Pancreas (tissue), 10 donors: ENCODE data around the gene SFRP5. TPM values are rescaled to one million over a fixed set of nuclear protein-coding genes. Genes with fewer than 3 reads are reported as not detected.
A peak's percentile ranks its signal among the peaks of the same experiment; 100 is the strongest.

ENCODE experiments used
- ATAC-seq, 4 donors: fragments of 200-7000 bp; cut with Tn5 transposase; one replicate each; pipeline versions ENCODE4 v1.8.0 to v1.9.1; 2020; ENCODE audit warnings: mild to moderate bottlenecking in 4 of 4, moderate library complexity in 4 of 4
- DNase-seq, 6 donors: peaks; one replicate each; pipeline ENCODE4 v3.0.0-alpha.2; 2020
- FAIRE-seq: peaks from 2 replicates; lab custom pipeline; 2012; peaks lifted over from hg19 to GRCh38; lab: Jason Lieb, UNC
- H3K27ac ChIP-seq, 4 donors: fragments of 200-600 bp; sonication (generic); 1 replicate in 3 of 4; 2 replicates in 1 of 4; pipeline versions ENCODE4 v1.5.0 to v1.8.0; 2020
- H3K27me3 ChIP-seq, 4 donors: fragments of 200-600 bp; one replicate each; pipeline ENCODE4 v1.8.0; 2021
- H3K36me3 ChIP-seq, 3 donors: fragments of 200-600 bp; sonication (generic) in 1 of 3; one replicate each; pipeline versions ENCODE4 v1.5.0 to v1.8.0; 2020 to 2021
- H3K4me1 ChIP-seq, 3 donors: fragments of 200-600 bp; one replicate each; pipeline ENCODE4 v1.8.0; 2021
- H3K4me3 ChIP-seq, 4 donors: fragments of 200-600 bp; sonication (generic) in 2 of 4; one replicate each; pipeline versions ENCODE4 v1.5.0 to v1.8.0; 2020 to 2021
- H3K9me3 ChIP-seq, 4 donors: fragments of 200-600 bp; one replicate each; pipeline ENCODE4 v1.8.0; 2021
- WGBS, 2 donors: extraction: QIAGEN DNeasy Blood & Tissue Kit; methylation state at CpG; one replicate each; pipeline ENCODE4 v1.1.7; 2013; 5-methylcytosine and 5-hydroxymethylcytosine counted together
- intact Hi-C, 3 donors: fragments of 100-400 bp; cut with DNase I; formaldehyde crosslinking; loops; one replicate each; pipeline versions ENCODE4 v1.11.1 to v1.14.2; 2022
- polyA plus RNA-seq, 2 donors: library from polyadenylated mRNA; stranded (reverse); fragments of 200-250 nt; gene quantifications; one replicate each; pipeline ENCODE4 v1.2.3, GENCODE V29; 2013
- total RNA-seq, 6 donors: library from RNA; stranded (reverse); fragmentation: NEBNext Ultra II Directional in 4 of 6; extraction: Animal tissue kit (Norgen Biotek cat#: 25700) in 4 of 6; gene quantifications; one replicate each; pipeline versions ENCODE4 v1.2.1 to v1.2.4, GENCODE V29; 2021 to 2023
- TF ChIP-seq, protein P1 (sequence below), 4 donors: fragments of 200-600 bp; sonication (generic) in 3 of 4; IDR thresholded peaks; one replicate each; pipeline versions ENCODE4 v1.5.0 to v1.8.0; 2021; ENCODE audit warnings: antibody characterized with exemption in 4 of 4
- donor health status: healthy with polysubstance abuse.
- donor health status: DM: no; HTN: no; CAD: no; lungs with moderate emphysema.
- donor health status: DM: no; HTN: no; CAD: no.
- donor health status: control.
- donor health status: control.
- donor health status: Bipolar disorder and iron deficiency.
- donor health status: DM: yes; HTN: yes; CAD: no.
- donor health status: DM: no; HTN: no; CAD: no.
- donor health status: DM: no; HTN: no; CAD: no.
- donor health status: DM: yes; HTN: yes; CAD: no.

Gene SFRP5
- total and polyA plus RNA-seq, 8 donors: 59.8 to 180 (median 78.5) TPM

DNA sequence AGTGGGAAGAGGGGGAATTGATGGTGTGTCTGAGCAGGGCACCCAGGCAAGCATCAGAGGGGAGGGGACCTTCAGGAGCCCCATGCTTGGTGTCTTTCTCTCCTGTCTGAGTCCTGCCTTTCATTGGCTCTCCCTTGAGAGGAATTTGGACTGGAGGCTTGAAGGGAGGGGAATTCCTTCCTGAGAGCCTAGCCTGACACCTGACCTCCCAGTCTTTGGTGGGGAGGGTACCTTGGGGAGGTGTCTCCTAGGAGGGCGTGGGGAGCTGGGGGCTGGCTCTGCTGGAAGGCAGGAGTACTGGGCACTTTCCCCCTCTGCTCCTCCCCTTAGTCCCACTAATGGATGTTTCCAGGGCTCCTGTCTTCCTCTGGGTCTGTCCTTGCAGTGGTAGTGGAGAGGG lies 1.3 kb upstream of the SFRP5 start:
- no peaks in the 10 kb centered on the region for H3K27me3 ChIP-seq
- WGBS, 2 donors: 50 to 60% methylated on average over 1 of the region's 1 CpG
- H3K27ac ChIP-seq: peak overlapping the region; percentile 32 to 75 (median 57)
- no peaks in the 10 kb centered on the region for H3K36me3 ChIP-seq
- intact Hi-C loops: no loop called here
- ATAC-seq: no peak
- no peaks in the 10 kb centered on the region for H3K9me3 ChIP-seq
- H3K4me3 ChIP-seq: peak overlapping the region in 1 of 4 donors; percentile 55
- FAIRE-seq: no peak
- H3K4me1 ChIP-seq: peaks cover 7 to 43% (median 20%) of the 10 kb centered on the region in 3 donors
- TF ChIP-seq, protein P1, sequence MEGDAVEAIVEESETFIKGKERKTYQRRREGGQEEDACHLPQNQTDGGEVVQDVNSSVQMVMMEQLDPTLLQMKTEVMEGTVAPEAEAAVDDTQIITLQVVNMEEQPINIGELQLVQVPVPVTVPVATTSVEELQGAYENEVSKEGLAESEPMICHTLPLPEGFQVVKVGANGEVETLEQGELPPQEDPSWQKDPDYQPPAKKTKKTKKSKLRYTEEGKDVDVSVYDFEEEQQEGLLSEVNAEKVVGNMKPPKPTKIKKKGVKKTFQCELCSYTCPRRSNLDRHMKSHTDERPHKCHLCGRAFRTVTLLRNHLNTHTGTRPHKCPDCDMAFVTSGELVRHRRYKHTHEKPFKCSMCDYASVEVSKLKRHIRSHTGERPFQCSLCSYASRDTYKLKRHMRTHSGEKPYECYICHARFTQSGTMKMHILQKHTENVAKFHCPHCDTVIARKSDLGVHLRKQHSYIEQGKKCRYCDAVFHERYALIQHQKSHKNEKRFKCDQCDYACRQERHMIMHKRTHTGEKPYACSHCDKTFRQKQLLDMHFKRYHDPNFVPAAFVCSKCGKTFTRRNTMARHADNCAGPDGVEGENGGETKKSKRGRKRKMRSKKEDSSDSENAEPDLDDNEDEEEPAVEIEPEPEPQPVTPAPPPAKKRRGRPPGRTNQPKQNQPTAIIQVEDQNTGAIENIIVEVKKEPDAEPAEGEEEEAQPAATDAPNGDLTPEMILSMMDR (IDR thresholded peaks at IDR 0.05): no peak
- DNase-seq: peak in 2 of 6 donors; percentile 33 to 50

DNA sequence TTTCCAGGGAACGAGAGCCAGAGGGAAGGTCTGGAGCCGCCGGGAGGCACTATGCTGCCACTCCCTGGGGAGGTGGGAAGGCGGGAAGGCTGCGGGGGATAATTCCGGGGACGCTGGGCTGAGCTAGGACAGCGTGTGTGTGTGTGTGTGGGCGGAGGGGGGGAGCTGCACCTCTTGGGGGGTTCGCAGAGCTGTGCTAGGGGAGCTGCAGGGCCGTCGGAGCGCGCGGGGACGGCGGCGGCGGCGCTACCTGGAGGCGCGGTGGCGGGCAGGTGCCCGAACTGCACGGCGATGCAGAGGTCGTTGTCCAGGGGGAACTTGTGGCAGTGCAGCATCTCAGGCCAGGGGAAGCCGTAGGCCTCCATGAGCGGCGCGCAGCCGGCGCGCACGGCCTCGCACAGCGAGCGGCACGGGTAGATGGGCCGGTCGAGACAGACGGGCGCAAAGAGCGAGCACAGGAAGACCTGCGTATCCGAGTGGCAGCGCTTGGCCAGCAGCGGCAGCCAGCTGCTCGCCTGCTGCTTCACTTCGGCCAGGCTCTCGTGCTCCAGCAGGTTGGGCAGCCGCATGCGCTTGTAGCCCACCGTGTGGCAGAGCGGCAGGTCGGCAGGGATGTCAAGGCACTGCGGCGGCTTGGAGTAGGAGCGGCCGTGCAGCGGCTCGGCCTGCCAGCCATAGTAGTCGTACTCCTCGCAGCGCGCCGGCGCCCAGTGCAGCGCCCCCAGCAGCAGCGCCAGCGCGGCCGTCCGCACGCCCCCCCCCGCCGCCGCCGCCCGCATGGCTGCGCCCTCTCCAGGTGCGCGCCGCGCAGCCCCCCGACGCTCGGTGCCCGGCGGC lies 526 bp downstream of the SFRP5 start:
- FAIRE-seq (no peak), ATAC-seq (peak; percentile 7 to 39 (median 22)), DNase-seq (peak in 5 of 6 donors; percentile 40 to 84 (median 57))

DNA sequence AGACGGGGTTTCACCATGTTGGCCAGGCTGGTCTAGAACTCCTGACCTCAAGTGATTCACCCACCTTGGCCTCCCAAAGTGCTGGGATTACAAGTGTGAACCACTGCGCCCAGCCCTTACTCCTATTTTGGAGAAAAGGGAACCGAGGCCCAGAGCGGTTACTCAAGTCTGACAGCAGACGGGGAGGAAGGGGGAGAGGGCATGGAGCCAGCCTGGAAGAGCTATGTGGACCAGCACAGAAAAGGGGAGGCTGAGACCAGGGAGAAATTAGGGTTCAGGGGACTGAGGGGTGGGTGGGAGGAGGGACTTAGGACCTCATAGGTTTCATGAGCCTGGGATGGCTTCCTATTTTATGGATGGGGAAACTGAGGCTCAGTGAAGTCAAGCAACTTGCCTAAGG lies 1.5 kb downstream of the SFRP5 start:
- Histone ChIP-seq H3K27me3 (no peaks in the 10 kb centered on the region), H3K9me3 (no peaks in the 10 kb centered on the region), H3K36me3 (no peaks in the 10 kb centered on the region), H3K4me1 (peaks cover 7 to 24% (median 13%) of the 10 kb centered on the region in 3 donors), H3K27ac (peak overlapping the region in 3 of 4 donors; percentile 28 to 75 (median 42)), H3K4me3 (peak overlapping the region; percentile 34 to 55 (median 54))
- DNase-seq (peak in 1 of 6 donors; percentile 29), ATAC-seq (no peak), FAIRE-seq (no peak)
- TF ChIP-seq, protein P1 (IDR thresholded peaks at IDR 0.05): no peak
- intact Hi-C loops: no loop called here
- 58 to 61% methylated on average over 5 of the region's 5 CpGs for WGBS, 2 donors

More for the DNA sequence above, 526 bp downstream of the SFRP5 start:
- H3K27me3 ChIP-seq: no peaks in the 10 kb centered on the region
- no peaks in the 10 kb centered on the region for H3K36me3 ChIP-seq
- H3K9me3 ChIP-seq: no peaks in the 10 kb centered on the region
- 3 to 11% methylated on average over 66 to 90 of the region's 90 CpGs for WGBS, 2 donors
- peaks cover 7 to 34% (median 18%) of the 10 kb centered on the region in 3 donors for H3K4me1 ChIP-seq
- H3K4me3 ChIP-seq: peak overlapping the region; percentile 34 to 55 (median 54)
- H3K27ac ChIP-seq: peak overlapping the region; percentile 18 to 75 (median 42)
- intact Hi-C loops: no loop called here
- TF ChIP-seq, protein P1 (IDR thresholded peaks at IDR 0.05): no peak

DNA sequence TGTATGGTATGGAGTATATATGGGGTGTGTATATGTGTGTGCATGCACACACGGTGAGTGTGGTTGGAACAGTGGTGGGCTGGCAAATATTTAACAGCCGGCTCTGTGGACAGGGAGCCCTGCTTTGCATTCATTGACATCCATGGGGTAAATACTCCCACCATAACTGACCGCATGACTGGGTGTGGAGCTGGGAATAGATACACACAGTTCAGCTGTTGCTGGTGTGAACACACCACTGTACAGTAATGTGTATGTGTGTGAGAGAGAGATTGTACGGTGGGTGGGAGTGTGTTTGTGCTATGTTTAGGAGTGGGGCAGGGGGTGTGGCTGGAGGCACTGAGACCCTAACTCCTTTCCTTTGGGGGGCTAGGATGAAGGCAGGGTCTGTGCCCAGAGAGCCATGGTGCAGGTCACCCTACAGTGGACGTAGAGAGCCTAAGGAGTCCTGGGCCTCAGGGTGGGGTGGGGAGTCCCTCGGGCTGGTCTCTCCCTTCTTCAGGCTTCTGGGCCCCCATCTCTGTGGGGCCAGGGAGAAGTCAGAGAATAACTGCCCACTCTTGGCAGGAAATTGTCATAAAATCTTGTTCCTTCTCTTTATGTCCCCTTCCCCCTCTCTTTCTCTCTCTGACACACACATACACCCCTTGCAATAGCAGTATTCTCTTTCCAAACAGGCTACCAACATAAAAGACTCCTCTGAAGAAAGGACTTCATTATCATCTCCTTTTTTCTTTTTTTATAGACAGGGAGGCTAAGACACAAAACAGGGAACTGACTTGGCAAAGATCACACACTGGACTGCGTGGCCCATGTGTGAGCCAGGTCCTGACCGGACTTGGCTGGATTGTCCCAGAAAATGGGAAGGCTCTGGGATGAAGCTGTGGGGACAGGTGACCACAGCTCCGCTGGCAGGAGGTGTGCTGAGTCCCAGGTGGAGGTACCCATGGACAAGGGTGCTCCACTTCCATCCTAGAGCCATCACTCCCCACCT lies 3.2 kb downstream of the SFRP5 start:
- Histone ChIP-seq H3K27me3 (no peaks in the 10 kb centered on the region), H3K27ac (peak overlapping the region in 1 of 4 donors; percentile 2), H3K4me1 (peaks cover under 1 to 10% (median 6%) of the 10 kb centered on the region in 3 donors), H3K36me3 (no peaks in the 10 kb centered on the region), H3K4me3 (peak overlapping the region in 1 of 4 donors; percentile 55), H3K9me3 (no peaks in the 10 kb centered on the region)
- DNase-seq (peak in 1 of 6 donors; percentile 29), FAIRE-seq (no peak), ATAC-seq (no peak)
- intact Hi-C loops: no loop called here
- TF ChIP-seq, protein P1 (IDR thresholded peaks at IDR 0.05): no peak
- WGBS, 2 donors: 64 to 68% methylated on average over 9 of the region's 9 CpGs
